SU-DHL-6 (cell line): ENCODE measurements around the gene SLC25A48.

Experiments used
- CTCF ChIP-seq: fragments of 200-600 bp; sonication (generic); IDR thresholded peaks from one replicate; pipeline ENCODE4 v1.5.1; 2017; ENCODE audit warnings: antibody characterized with exemption, mild to moderate bottlenecking, low read length, moderate library complexity; ENCODE audit not compliant: insufficient read depth, poor library complexity, severe bottlenecking
- EZH2phosphoT487 ChIP-seq: fragments of 200-600 bp; sonication (generic), shearing (Covaris generic); conservative IDR thresholded peaks from 2 replicates; pipeline ENCODE4 v1.6.1; 2018; ENCODE audit warnings: mild to moderate bottlenecking, antibody characterized with exemption, low read length, moderate library complexity, mixed read lengths

GRCh38 chr5:135857630-135858311 lies 23.3 kb downstream of the SLC25A48 start:
- no peak for TF ChIP-seq CTCF
- no peak for TF ChIP-seq EZH2phosphoT487
